Measurements from ENCODE around the gene GABBR1.

The GABBR1 gene

DNA sequence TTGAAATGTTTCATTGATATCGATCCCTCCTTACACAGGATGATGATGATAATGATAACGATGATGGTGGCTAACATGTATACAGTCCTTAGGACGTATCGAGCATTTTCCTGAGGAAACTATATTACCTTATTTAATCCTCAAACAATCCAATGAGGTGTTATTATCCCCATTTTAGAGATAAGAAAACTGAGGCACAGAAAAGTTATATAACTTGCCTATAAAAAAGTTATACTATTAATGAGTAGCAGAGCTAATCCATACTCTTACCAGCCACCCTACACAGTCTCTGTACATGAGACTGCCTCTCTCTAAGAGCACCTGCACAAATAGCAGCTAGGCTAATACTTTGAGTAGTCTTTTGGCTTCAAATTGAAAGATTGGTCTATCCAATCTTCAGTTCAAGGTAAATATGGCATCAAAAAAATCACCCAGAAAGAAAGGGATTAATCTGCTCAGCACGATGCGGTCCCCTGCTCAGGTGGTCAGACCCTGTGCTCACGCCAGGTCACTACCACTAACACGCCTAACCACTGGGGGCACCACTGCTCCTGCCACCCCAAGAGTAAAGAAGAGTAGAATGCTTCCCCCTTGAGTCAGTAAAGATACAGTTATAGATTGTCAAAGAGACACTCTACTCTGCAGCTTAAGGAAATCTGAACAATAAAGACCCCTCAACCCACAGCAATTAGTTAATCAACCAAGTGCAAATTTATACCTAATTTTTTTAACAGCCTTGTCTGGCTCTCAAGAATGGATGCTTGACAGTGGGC is 15.0 kb downstream of the GABBR1 start:
- DNase-seq, result no peak

DNA sequence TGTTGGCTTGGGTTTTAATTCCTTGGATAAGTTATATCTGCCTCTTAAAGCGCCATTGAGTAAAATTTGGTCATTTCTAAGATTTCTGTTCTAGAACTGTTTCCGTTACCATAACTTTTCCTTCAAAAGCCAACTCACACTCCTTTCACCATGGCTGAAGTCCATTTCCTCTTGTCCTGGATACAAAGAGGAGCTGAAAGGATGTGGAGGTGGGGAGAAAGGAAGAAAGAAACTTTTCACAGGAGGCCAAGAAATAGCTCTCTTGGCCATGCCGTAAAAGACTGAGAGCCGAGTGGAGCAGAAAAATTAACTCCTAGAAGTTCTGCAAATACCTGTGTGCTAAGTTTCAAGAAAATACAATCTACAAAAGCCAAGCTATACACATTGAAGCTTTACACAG is 21.6 kb downstream of the GABBR1 start:
- DNase-seq, result no peak

DNA sequence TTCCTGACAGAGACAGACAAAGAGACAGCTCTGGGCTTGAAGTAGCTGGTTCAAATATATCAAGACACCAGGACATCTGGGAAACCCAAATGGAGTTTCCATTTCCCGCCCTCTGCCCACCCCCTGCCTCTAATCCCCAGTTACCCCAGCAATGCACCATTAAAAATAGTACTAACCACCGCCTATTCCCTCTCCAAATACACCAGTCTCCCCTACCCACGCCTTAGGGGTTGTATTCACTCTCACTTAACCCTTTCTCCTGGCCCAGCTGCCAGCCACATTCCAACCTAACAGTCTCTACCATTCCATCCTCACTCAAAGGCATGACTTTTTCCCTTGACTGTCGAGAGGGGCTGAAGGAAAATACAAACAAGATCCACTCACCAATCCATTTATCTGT is 22.4 kb downstream of the GABBR1 start:
- DNase-seq, result no peak

DNA sequence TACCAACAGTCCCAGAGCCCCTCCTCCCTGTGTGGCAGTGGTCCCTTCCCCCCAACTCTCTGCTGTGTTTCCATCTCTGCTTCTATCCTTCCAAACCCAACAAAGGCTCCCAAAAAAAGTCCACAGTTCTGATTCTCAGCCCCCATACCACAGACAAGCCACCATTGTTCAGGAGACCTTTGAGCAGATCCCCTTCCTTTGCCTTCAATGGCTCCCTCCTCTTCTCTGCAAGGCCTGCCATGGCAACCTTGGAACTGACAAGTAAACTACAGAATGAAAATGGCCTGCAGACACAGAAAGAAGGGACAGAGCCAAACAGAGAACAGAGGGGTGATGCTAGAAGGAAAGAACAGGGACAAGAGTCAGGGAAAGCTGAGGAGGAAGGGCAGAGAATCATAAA is 24.9 kb downstream of the GABBR1 start:
- DNase-seq, result no peak

DNA sequence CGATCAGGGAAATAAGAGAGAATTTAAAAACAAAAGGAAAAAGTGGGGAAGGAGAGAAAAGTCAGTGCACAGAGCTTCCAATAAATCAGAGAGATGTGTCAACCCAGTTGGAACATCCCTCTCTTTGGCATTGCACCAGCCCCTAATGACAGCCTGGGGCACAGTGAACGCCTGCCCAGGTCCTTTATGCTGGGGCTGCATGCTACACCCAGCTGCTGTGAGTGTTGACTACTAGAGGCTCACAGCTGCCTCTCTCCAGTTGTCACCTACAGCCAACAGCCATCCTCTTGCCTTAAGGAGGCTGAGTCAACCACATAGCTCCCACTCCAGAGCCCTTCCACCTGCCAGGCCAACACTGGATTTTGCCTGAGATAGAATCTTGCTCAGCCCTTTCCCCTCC is 29.1 kb downstream of the GABBR1 start:
- DNase-seq, result peak; percentile 42

DNA sequence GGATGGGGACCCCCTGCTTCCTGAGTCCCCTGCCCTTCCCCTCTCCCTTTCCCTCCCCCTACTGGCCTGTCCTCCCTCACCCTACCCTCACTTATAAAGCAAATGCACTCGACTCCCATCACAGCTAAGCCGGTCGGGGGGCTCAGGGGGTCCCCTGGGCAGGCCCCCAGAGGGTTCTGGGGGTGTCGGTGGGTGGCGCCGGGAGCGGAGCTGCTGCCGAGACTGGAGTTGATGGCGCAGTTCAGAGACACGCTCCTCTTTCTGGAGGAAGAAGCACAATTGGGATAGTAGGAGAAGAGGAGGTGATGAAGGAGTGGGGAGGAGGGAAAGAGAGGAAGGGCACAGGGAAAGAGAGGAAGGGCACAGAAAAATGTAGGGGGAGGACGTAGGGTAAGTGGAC is 29.5 kb downstream of the GABBR1 start:
- no peak for DNase-seq

DNA sequence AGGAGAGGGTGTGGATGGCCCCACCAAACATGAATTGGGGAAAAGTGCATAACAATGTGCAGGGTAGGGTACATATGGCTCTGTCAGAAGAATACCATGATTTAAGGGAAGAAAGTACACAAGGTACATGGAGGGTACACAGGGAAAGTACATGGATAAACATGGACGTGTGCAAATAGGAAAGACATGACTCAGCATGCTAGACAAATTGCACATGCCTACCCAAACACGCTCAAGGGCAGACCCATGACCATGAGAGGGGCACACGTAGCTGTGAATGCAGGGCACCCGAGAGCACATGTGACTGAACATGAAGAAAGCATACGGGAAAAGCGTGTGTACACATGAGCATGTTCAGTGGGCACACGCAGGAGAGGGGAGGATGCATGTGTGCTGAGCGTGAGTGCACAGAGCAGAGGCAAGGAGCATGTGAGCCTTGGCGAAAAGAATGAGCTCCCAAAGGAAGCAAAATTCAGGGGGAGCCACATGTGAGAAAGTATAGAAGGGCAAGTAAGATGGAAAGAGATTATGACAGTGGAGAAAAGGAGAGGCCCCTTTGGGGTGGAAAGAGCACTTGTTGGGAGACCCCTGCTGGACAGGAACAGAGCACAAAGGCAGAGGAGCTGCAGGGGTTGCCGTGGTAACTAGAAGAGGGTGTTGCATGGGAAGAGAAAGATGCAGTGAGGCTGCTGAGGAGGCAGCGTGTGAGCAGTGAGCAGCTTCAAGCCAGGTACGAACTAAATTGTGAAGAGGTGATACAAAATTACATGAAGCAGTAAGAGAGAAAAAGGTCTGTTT is 30.2 kb downstream of the GABBR1 start:
- no peak for DNase-seq

DNA sequence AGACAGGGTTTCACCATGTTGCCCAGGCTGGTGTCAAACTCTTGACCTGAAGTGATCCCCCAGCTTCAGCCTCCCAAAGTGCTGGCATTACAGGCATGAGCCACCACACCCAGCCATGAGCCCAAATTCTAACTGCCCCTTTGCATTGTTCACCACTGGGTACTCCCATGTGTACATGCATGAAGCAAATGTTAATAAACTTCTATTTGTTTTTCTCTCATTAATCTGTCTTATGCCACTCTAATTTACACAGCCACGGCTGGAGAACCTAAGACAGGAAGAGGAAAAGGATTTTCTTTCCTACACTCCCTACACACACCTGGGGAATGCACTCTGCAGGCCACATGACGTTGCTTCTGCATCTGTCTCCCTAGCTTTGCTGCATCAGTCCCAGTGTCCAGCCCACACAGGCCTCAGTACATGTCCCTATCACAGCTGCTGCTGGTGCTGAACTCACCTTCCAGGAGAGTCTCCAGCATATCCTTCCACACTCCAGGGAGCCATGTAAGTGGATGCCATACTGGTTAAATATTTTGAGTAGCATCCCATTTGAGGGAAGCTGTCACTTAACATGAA is 34.7 kb downstream of the GABBR1 start:
- DNase-seq, result no peak

DNA sequence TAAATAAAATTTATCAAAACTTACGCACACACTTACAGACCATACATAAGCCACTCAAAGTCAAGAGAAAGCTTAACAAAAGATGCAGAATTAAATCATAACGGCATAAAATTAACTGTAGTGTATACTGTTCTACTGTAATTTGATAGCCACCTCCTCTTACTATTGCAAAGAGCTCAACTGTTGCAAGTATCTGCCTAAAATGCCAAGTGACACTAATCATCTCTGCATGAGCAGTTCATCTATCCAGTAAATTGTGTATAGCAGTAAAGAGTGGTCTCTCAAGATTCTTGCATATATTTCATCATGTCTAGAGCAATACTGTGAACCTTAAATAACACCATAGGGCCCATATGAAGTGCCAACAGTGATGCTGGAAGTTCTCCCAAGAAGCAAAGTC is 35.8 kb downstream of the GABBR1 start:
- no peak for DNase-seq

DNA sequence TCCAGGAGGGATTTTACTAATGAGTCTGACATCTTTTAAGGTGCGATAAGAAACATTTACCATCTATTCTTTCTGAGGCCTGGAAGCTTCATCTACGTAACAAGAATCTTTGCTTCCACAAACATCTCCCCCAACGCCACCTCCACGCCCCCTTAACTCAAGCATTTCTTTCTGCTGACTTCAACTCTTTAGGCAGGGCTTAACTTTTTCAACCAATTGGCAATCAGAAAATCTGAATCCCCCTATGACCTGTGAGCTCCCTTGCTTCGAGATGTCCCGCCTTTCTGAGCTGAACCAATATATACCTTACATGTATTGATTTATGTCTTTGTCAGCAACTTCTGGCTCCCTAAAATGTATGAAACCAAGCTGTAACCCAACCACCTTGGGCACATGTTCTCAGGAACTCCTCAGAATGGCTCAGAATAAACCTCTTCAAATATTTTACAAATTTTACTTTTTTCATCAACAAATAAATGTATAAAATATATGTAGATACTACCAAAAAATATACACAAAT is 36.5 kb downstream of the GABBR1 start:
- DNase-seq, result no peak

DNA sequence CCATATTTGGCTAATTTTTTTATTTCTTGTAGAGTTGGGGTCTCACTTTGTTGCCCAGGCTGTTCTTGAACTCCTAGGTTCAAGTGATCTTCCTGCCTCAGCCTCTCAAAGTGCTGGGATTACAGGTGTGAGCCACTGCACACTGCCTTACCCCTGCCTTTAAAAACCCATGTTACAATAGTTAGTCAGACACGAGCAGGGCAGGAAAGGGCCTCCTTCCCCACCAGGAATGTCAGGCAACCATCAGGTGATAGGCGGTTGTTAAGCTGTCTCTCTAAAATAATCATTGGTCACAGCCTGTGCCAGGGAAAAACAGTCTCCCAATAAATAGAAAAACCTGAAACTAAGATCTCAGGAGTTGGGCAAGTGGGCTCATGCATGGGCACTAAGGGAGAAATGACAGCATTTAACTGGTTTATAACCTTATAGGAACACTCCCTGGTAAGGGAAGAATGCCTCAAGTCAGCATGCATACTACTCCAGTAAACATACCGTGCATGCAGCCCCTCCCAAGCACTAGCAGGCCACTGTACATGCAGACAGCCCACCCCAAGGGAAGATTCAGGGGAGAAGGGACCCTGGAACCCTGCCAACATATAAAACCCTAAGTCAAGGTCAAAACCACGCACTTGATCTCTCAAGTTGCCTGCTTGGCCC is 39.7 kb downstream of the GABBR1 start:
- no peak for DNase-seq

DNA sequence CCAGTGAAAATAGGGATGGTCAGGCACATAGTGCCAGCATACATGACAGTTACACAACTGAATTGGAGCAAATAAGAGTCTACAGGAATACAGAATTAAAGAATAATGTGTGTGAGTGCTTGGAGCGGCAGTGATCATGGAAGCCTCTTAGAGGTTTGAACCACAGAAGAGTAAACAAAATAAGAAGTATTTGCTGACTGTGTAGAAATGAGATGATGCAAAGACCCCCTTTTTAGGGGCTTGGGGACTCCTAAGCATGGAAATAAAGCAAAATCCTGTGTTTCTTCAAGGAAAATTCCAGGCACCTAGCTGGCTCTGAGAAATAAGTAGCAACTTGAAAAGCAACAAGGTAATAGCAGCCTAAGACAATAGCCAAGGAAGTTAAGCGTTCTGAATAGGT is 41.3 kb downstream of the GABBR1 start:
- DNase-seq, result no peak

DNA sequence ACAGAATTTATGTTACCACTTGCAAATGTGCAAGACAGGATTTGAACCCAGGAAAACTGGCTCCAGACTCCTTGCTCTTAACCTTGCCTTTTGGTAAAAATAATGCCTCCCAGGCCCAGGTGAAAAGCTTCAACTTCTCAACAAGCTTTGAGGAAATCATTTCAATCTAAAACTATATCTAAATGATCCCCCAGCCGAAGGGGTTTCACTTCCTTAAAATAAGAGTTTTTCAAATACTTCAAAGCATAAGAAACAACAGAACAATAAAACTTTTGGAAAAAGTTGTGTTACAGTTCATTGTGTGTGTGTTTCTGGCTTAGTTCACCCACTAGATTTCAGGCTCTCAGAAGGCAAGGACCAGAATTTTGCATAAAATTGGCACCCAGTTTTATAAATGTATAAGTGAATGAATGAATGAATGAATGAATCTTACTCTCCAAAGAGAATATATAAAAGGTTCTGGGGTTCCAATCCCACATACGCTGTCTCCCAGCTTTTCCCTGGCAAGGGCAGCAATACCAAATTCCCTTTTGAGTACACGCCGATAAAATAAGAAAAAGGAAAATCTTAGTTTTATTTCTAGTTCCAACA is 42.7 kb downstream of the GABBR1 start:
- DNase-seq, result no peak

DNA sequence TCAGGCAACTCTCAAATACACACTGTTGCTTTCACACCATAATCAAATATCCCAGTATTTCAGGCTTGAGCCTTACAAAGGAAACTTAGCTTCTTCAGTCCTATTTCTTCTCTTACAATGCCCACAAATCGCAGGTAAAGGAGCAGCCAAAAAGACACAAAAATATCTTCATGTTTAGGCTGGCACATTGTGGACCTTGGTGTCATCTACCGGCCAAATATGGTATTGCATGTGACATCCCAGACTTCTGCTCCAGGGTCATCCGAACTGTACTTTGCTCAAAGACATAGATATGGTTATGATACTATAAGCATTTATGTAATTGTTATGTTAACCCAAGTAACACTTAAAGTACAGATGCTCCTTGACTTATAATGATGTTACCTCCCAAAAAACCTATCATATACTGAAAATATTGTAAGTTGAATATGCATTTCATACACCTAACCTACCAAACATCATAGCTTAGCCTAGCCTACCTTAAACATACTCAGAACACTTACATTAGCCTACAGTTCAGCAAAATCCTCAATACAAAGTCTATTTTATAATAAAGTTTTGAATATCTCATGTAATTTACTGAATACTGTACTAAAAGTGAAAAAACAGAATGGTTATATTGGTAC is 43.4 kb downstream of the GABBR1 start:
- DNase-seq, result no peak

DNA sequence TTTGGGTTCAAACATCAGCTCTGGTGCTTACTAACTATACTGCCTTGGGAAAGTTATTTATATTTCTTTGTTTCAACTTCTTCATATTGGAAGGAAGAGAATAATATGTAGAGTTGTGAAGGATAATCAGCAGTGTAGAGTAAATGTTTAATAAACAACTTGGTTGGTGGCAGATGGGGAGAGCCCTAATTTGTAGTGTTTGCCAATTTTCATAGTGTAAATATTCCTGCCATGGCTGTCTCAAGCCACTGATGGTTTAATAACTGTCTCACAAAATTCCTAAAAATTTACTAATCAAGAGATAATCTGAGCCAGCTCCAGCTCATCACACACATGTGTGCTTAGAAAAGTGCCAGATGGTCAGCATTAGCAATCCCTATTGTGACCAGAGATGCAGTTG is 48.2 kb downstream of the GABBR1 start, which contains the start of gene OR2H2:
Gene OR2H2 (plus strand): TSS at position 301 of the 400 bp plus-strand sequence. CDS start 2,824 bp downstream, outside the sequence.
- DNase-seq, result no peak

DNA sequence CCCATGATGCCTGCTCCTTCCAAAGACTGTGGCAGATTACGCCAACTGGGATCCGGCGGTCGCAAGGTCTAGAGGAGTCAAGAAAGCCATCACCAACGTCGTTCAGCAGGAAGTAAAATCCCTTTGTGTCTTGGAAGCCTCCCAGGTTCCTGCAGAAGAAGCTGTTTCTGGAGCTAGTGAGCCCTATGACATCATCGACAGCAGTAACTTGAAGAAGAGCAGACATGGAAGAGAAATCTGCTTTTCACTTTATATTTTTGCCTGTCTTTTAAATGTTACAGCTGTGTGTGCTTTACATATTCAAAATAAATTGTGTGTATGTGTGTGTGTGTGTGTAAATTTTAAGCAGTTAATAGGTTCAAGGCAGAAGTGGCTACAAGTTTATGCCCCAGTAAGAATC is 55.4 kb downstream of the GABBR1 start:
- no peak for DNase-seq

DNA sequence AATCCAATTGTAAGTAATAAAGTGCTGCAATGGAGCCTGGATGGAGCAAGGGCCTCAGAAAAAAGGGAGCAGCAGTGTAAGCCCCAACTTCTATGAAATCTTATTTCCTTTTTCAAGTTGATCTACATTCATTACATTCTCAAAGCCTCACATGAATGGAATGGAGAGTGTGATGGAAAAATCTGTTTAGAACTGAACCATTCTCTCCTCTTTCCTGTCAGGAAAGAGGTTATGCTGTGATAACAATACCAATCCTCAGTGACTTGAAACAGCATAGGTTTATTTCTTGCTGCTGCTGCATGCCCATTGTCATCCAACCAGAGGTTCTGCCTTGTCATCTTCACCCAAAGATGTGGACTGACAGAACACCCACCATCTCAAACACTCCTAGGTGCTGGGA is 56.9 kb downstream of the GABBR1 start:
- DNase-seq, result no peak

DNA sequence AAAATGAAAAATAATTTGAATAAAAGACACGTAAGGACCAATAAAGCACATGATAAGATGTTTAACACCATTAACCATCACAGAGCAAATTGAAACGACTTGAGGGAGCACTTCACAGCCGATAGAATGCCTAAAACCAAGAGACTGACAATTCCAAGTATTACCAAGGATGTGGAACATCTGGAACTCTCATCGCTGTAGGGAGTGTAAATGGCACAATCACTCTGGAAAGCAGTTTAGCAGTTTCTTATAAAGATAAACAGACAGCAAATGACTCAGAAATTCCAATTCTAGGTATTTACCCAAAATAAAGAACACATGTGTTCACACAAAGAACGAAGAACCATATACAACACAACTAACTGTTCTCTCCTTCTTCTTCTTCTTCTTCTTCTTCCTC is 65.0 kb downstream of the GABBR1 start:
- DNase-seq, result no peak

DNA sequence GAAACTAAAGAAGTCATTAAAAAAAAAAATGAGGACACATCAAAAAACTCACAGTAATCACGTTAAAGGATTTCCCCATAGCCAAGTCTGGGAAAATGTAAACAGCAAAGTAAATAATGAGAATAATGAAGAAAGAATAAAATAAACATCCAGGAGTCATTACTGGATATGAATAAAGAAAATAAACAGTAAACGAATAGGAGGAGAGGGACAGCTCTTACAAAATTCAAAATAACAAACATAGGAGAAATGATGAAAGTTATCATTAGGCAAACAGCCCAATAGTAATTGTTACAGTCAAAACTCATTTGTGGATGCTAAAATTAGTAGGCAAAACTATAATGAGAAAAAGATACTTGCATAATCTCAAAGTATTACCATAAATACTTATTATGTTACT is 65.4 kb downstream of the GABBR1 start:
- no peak for DNase-seq

DNA sequence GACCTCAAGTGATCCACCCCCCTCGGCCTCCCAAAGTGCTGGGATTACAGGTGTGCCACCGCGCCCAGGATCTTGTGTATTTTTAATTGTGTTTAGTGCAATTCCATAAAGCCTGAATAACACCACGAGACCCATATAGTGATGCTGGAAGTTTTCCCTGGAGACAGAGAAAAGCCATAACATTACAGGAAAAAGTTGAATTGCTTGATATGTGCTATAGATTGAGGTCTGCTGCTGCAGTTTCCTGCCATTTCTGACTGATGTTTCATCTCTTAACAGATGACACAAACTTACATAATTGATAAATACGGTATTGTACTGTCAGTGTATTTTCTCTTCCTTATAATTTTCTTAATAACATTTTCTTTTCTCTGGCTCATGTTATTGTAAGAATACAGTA is 66.1 kb downstream of the GABBR1 start:
- no peak for DNase-seq

DNA sequence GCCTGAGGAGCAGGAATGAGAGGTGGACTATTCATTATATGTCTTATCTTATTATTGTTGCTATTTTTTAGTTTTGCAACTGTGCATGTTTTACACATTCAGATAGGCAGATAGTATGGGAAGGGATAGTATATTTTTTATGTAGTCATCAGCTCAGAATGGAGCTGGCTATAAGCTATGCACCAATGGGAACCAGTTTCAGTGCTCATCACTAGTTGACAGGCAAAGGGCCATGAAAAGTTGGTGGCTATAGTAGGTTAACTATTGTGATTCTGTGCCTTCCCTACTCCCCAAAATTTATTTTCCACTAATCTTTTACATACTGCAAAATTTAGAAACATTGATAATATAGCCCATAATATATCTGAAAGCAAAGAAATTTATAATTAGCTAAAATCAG is 68.1 kb downstream of the GABBR1 start:
- no peak for DNase-seq

DNA sequence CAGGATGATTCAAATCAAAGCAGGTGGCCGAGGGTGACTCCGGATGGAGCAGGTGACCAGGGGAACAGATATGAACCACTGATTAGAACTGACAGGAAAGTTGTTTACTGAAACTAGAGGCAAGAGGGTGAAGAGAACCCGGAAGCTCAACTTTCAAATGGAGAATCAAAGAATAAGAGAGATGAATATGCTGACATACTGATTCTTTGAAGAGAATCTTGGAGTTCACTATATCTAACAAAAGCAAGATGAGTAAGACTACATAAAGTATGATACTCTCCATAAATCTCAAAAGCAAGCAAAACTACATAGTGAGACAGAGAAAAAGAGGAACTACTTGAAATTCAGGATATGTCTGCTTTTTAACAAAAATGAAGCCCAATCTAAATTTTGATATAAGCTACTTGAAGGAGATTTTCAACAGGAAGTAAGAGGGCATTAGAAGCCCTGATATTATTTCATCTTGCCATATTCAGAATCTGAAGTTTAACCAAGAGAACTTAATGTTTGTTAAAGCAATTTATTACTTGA is 69.5 kb downstream of the GABBR1 start:
- DNase-seq, result no peak
